HG02610 (cell line): Measurements from ENCODE around the gene EIF6.

Source experiments
- ATAC-seq: cut with Tn5 transposase; IDR thresholded peaks from one replicate; pipeline ENCODE4 v1.9.1; 2021; ENCODE audit warnings: mild to moderate bottlenecking, moderate library complexity; ENCODE audit not compliant: unreplicated experiment

The EIF6 gene

DNA sequence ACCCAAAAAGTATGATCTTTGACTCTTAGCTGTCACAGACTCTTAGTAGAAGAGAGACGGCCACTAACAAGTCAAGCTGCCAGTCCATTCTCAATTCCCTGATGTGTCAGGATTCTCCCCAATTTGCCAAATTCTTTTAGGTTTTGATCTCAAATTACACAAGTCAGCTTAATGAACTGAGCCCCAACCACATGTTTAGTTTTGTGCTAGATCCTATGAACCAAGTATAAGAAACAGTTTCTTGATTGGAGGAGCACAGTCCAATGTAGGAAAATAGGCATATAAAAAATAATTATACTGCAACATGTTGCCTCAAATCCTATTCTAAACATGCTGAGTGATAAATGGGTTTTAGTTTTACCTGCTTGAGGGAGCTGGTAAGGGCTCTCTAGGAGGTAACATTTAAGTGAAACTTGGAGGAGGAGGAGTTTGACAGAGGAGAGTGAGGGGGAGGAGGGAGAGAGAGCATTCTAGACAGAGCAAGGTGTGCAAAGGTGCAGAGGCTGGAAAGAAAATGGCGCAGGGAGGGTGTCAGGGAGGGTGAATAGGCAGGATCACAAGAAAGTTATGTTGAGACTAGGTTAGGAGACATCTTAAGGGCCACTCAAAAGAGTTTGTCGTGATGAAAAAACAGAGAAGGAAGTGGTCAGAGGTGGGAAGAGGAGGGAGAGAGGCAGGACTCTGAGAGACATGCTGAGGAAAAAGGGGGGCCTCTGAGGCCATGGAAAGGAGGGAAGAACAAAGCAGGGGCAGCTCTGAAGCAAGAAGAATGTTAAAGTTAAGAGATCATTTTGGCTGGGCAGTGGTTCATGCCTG lies 30.5 kb upstream of the EIF6 start:
- no peak for ATAC-seq

DNA sequence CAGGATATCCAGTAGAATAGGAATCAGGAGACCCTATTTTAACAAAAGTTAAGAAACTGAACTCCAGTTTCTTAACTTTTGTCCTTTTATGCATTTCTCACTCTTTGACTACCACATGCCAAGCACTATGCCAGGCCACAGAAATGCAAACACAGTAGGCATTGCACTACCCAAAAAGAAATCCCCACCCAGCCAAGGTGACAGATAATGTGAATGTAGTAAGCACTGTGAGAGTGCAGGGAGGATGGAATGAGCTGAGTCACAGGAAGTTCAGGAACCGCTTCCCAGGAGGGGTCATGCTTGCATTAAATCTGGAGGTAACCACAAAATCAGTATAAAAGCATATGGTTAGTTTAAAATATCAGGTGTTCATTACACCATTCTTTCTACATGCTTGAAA lies 27.7 kb upstream of the EIF6 start:
- ATAC-seq: no peak

DNA sequence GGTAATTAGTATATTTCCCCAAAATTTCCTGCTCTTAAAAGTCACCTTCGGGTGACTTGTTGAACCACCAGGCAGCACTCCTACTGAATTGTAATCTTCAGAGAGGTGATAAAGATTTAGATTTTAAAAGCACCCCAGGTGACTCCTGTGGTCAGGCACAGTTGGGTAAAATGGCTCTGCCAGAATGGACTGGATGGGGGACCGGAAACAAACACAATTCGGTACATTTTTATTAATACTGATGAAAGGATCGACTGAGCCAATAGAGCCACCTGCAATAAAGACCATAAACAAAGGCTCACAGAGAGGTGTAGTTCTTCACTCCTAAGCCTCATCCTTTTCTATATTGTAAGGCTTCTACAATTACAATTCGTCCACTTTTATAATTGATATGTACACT lies 27.2 kb upstream of the EIF6 start:
- no peak for ATAC-seq

DNA sequence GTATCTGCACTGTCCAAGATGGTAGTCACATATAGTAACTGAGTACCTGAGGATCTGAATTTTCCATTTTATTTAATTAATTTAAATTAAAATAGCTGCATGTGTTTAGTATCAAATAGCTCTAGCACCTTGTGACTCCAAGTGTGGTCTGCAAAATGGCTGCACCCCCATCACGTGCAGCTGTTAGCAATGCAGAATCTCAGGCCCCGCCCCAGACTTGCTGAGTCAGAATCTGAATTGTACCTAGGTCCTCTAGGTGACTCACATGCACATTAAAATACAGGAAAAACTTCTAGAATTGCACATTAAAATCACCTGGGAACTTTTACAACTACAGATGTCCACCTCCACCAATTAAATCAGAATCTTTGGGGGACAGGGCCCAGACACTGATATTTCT lies 26.8 kb upstream of the EIF6 start:
- ATAC-seq: no peak

DNA sequence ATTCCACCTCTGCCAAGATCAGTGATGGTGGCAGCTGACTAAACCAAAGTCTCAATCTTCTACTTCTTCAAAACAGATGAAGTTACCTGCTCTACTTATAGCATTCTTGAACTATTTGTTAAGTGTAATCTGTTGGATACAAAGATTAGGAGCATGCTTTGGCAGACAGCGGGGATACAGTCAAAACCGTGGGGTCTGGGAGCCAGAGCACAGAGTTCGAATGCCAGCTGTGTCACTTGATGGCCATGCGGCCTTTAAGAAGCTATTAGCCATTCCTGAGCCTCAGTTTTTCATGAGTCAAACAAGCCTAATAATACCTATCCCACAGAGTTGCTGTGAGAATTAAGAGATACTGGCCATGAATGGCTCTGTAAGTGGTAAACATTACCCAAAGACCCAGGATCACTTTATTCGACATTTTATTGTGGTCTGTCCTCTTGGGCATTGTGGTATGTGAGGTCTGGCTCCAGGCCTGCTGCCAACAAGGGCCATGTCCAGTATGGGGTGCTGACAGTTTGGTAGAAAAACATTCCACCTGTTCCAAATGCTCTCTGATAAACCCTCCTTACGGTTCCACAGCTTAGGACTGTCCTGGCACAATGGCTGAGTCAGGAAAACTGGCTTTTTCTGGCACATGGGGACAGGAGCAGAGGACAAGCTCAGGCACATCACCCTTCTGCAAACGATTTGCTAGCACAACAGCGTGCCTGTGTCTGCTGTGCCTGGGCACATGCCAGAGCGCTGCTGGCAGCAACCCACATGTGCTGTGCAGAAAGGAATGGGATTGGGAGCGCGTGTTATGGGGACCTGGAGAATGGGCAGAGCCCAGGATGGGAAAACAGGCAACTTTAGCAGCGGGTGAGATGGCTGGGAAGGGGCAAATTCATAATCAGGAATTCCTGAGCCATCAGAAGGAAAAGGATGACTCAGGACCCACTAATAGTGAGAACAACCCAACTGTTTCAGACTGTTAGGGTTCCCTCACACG lies 23.4 kb upstream of the EIF6 start:
- no peak for ATAC-seq

DNA sequence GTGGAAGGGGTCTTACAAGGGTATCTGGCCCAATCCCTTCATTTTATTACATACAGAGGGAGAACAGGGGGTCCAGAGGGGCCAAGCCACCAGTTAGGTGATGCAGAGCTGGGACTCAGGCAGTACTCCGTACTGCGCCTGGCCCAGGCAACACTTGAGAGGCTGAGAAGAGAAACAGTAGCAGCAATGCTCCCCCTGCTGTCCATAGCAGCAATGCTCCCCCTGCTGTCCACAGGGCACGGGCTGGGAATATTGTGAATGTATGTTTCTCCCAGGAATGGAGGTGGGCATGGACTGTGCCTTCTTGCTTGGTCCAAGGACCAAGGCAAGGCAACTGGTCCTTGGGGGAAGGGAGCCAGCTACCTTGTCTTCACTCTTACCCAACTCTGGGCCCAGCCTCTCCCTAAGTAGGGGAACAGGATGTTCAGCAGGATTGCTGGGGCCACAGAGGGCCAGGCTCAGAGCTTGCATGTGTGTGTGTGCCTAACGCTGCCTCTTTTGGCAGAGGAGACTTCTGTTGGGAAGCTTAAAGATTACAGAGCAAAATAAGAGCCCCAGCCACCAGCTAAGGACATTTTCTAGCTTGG lies 22.5 kb upstream of the EIF6 start:
- ATAC-seq: no peak

DNA sequence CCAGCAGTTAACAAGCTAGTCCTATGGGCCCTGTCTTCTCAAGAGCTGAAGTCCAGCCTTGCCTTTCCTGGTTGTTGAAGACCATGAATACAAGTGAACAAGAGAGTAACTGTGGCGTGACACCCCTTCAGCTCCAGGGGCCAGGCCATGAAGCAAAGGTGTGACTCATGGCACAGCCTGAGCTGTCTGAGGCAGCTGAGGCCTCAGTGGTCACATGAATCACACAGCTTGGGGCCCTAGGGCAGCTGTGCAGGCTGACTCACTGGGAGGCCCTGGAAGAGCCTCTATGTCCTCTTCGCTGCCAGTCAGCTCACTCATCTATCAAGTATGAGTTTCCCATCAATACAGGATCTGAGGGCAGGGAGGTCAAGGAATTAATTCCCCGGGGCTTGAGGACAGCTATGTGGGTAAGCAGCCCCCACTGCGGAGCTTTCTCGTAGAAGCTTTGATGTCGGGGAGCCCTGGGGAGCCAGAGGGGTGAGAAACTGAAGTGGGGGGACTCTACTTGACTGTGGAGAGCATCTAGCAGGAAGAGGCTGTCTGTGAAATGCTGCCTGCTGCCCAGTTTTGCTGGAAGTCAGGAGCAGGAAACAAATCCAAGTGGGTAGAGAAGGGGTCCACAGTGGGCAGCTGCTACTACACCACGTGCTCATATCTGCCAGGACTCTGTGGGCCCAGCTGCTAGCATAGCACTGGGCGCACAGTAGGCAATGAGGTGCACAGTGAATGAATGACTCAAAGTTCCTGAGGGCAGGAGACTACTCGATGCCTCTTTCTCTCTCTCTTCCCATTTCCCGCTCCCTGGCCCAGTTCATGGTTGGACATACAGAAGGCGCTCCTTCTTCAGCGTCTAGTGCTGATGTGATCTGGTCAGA lies 21.3 kb upstream of the EIF6 start:
- ATAC-seq: no peak

DNA sequence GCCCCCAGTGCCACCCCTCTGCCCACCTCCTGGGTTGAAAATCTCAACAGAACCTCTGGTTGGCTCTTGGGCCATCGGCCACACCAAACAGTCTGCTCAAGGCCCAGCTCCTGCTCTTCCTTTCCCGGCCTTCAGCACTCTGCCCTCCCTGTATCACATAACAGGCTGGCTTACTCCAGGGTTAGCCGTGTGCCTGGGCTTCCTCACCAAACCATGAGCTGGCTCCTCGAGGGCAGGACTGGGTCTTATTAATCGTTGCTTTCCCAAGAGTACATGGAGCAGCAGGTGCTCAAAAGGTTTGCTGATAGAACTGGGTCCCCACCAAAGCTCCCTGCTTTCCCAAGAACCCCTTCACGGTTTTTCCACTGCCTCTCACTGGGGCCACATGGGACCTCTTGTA lies 20.4 kb upstream of the EIF6 start:
- no peak for ATAC-seq

DNA sequence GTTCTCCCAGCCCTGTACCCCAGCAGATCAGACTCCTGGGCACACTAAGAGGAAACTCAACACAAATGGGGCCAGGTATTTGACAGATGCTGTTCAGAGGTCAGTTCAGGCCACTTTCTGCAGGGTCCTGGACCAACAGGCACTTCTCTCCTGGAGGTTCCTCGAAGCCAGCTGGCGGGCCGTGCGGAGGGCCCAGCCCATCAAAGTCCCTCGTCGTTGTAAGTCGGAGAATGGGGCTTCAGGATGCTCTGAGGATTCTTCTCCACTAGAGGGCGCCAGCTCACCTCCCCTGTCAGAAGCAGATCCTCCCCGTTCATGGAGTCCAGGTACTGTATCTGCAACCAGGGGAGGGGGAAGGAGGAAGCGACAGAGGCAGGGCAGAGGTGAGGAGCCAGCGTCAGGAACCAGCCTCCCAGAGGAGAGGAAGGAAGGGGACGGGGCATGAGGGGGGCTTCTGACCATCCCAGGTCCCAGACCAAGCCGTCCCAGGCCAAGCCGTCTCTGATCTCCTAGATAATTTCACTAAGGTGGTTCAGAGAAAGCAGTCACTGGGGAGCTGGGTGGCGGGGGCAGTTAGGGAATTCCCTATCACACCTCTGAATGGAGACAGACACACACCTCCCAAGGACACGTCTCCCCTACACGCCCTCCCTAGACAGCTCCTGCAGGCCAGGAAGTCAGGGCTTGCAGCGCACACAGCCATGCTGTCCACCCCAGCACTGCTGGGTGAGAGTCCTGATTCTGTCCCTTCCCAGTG lies 19.3 kb upstream of the EIF6 start:
- no peak for ATAC-seq

DNA sequence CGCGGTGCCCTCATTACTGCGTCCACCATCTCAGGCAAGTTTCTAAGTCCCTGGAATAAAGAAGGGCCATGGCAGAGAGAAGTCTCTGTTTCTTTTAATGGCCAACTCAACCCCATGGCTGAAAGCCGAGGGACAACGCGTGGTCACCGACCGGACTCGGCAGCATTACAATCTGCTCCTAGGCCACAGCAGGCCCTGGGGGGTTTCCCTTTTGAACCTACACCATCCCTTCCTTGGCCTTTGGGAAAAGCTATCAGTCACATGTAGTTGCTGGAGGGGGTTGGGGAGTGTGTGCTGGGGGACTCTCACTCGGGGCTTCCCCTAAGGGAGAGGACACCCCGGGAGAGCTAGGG lies 18.8 kb upstream of the EIF6 start:
- no peak for ATAC-seq

DNA sequence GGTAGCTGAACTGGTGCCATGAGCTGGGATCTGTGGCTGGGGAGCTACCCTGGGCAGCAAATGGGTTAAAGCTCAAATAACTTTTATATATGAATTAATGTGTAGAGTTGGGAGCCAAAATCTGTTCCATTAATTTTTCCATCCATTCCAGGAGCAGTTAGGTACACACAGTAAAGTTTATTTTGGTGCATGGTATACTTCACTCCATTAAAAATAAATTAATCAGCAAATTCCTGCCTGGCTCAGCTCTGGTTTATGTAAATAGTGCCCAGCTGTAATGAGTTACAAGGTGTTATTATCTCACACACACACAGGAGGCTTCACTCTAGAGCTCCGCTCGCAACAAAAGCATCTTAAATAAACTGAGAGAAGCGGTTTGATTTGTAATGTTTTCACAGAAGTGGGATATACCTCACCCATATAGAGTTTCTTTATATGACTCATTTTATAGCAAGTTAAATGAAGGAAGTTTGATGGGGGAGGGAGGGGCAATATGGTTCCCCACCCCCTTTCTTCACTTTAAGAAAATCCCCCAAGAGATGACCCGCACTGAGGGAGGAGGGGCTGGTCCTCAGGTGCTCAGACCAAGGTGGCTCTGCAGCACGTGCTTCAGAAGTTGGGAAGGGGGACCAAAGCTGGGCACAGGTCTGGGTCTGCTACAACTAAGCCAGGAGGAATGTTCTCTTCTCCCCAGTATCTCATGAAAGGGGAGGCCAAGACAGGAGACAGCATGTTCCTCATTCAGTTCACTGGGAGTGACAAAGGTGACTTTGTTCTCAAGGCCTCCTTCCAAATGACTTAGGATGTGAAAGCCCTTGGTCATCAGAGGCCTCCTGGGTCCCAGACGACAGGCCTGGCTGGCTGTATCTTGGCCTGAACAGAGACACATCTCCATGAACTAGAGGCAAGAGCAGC lies 18.1 kb upstream of the EIF6 start:
- ATAC-seq: no peak

DNA sequence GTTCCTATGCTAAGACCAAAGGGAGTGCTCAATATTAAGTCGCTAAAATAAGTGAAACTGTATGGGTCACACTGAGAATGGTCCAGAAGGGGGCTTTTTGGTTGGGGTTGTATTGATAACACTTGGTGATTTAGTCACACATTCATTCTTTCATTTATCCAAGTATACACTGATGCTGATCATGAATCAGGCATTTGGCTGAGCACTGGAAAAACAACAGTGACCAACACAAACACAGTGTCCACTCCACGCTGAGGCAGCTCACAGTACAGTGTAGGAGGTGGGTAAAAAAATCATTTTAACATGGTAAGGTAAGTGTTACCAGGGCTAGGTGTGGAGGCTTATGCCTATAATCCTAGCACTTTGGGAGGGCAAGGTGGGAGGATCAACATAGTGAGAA lies 16.9 kb upstream of the EIF6 start:
- no peak for ATAC-seq

DNA sequence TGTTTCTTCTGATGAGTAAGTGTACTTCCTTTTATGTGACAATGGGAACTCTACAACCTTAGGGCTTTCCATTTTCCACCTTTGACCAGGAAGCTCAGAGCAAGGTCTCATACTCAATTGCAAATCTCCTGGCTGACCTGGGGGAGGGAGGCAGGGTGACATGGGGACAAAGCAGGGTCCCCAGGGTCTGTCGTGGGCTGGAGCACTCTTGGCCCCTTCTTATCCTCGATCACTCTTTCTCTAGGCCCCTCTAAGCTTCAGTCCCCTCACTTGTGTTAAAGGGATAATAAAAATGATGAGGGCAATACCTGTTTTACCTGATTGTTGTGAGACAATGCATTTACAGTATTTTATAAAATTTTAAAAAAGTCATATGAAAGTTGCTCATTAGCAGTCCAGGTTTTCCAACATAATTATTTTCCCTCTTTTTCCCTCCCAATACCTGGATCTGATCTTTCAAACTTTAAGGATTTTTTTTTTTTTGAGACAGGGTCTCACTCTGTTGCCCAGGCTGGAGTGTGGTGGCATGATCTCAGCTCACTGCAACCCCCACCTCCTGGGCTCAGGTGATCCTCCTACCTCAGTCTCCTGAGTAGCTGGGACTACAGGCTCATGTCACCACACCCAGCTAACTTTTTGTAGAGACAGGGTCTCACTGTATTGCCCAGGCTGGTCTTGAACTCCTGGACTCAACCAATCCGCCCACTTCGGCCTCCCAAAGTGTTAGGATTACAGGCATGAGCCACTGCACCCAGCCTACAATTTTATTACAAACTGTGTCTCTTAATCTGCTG lies 16.1 kb upstream of the EIF6 start:
- ATAC-seq: no peak

DNA sequence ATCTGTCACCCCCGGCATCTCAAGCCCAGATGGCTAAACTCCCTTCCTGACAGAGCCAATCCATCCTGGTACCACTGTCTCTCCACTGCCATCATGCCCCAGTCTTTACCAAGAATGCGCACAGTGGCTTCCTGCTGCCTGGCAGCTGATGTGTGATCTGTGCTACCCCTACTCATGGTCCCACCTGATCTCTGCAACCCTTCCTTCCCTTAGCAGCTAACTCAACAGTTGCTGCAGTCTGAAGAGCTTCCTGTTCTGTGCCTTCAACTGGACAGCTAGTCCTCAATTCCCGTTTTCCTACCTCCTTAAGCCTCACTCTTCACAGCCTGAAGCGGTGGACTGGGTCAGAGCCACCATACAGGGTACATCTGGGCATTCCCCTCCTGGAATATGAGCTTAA lies 15.2 kb upstream of the EIF6 start:
- ATAC-seq: no peak

DNA sequence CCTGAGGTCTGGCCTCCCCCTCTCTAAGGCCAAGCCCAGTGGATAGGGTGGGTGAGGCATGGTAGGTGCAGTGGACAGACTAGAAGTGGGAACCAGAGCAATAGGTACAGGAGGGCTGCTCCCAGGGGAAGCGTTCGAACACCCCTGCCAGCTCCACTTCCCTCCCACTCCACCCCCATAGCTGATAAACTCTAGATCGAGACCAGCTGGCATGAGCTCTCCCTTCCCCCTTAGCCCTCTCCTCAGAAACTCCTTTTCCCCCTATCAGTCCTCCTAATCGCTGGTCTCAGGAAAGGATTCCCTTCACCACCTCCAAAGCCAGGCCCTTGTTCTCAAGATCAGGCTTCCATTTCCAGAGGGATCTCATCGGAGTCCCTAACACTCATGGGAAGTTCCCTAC lies 13.7 kb upstream of the EIF6 start:
- ATAC-seq: no peak

DNA sequence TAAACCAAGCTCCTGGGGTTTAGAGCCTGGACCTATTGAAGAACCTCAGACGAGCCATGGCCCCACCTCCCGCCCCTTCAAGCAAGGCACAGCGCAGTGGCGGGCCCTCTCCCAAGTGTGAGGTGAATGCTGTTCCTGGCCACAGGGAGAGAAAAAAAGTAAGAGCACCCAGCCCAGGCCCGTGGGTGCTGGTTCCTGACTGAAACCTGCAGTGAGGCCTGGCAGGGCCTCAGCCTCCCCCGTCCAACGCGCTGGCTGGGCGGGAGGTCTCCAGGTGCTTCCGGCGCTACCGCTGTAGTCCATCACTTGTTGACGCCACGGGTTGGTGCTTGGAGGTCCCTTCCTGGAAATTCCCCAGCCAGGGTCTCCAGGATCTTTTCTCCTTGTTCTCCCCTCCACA lies 13.2 kb upstream of the EIF6 start:
- no peak for ATAC-seq

DNA sequence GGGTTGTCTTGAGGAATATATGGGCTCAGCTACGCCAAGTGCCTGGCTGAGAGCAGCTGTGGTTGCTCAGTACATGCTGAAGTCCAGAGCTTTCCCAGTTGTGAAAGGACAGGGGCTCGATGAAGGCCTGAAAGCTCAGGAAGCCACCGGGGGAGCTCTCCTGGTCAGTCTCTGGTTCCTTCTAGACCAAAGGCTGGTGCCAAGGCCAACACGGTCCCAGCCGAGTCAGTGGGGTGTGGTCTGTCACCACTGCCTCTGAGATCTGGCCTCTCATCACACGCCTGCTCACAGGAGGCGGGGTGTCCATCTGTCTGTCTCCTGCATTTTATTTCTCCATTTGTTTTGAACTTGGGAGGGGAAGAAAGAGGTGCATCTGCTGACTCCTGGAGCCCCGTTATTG lies 12.6 kb upstream of the EIF6 start:
- ATAC-seq: no peak

DNA sequence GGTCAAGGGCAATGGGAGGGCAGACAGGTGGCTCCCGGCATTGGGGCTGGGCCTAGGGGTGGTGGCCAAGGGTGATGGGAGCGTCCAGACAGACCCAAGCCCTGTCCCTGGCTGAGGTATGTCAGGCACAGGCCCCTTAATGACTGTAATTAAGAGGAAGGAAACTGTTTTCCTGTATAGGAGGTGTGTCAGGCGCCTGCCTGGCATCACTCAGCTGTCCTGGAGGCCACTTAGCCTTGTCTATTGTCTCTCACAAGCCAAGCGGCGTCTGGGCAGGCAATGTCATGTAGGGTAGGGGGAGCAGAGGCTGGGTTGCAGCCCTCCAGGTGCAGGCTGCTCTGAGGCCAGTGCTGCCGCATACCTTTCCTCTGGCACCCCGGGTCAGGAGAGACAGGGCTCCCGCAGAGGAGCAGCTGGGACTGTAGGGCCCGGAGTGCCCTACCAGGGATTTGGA lies 11.6 kb upstream of the EIF6 start:
- no peak for ATAC-seq
